Heart right ventricle (tissue), 16 donors: Measurements from ENCODE around the gene CHURC1. TPM values are rescaled to one million over a fixed set of nuclear protein-coding genes. Genes with fewer than 3 reads are reported as not detected.

Source experiments
- ATAC-seq, 8 donors: fragments of 200-7000 bp; cut with Tn5 transposase; one replicate each; pipeline ENCODE4 v1.9.1; 2020; ENCODE audit warnings: mild to moderate bottlenecking in 8 of 8, moderate library complexity in 8 of 8, moderate number of reproducible peaks in 1 of 8
- DNase-seq, 2 donors: peaks; one replicate each; pipeline ENCODE4 v3.0.0-alpha.2; 2020
- H3K27ac ChIP-seq, 10 donors: fragments of 200-600 bp; sonication (generic) in 2 of 10; one replicate each; pipeline versions ENCODE4 v1.5.0 to v1.8.0; 2020 to 2022; ENCODE audit warnings: mild to moderate bottlenecking in 3 of 10
- H3K27me3 ChIP-seq, 7 donors: fragments of 200-600 bp; one replicate each; pipeline ENCODE4 v1.8.0; 2021 to 2022; ENCODE audit warnings: mild to moderate bottlenecking in 2 of 7
- H3K36me3 ChIP-seq, 9 donors: fragments of 200-600 bp; sonication (generic) in 1 of 9; one replicate each; pipeline versions ENCODE4 v1.5.0 to v1.8.0; 2020 to 2022; ENCODE audit warnings: mild to moderate bottlenecking in 2 of 9
- H3K4me1 ChIP-seq, 9 donors: fragments of 200-600 bp; sonication (generic) in 1 of 9; one replicate each; pipeline versions ENCODE4 v1.5.0 to v1.8.0; 2020 to 2022; ENCODE audit warnings: mild to moderate bottlenecking in 4 of 9
- H3K4me3 ChIP-seq, 10 donors: fragments of 200-600 bp; sonication (generic) in 2 of 10; one replicate each; pipeline versions ENCODE4 v1.5.0 to v1.8.0; 2020 to 2022; ENCODE audit warnings: mild to moderate bottlenecking in 7 of 10, moderate library complexity in 2 of 10
- H3K9me3 ChIP-seq, 11 donors: fragments of 200-600 bp in 10 of 11; sonication (generic) in 2 of 11; one replicate each; pipeline versions ENCODE4 v1.5.0 to v1.8.0; 2013 to 2022; ENCODE audit warnings: mild to moderate bottlenecking in 2 of 11, control low read depth in 1 of 11, moderate library complexity in 1 of 11
- WGBS, 2 donors: extraction: QIAGEN DNeasy Blood & Tissue Kit; methylation state at CpG; one replicate each; pipeline ENCODE4 v1.1.7; 2013; ENCODE audit warnings: inconsistent platforms in 1 of 2; 5-methylcytosine and 5-hydroxymethylcytosine counted together
- intact Hi-C, 10 donors: fragments of 100-400 bp; cut with DNase I; formaldehyde crosslinking; loops; one replicate each; pipeline versions ENCODE4 v1.11.1 to v1.14.2; 2022
- polyA plus RNA-seq, 2 donors: library from polyadenylated mRNA; stranded (reverse); fragments of 200-250 nt; gene quantifications; one replicate each; pipeline ENCODE4 v1.2.3, GENCODE V29; 2013
- total RNA-seq, 10 donors: library from RNA; stranded (reverse); fragmentation: NEBNext Ultra II Directional in 3 of 10; extraction: Animal tissue kit (Norgen Biotek cat#: 25700) in 3 of 10; gene quantifications; one replicate each; pipeline versions ENCODE4 v1.2.1 to v1.2.4, GENCODE V29; 2021 to 2023
- TF ChIP-seq, protein P1 (sequence below), 9 donors: fragments of 200-600 bp; sonication (generic) in 2 of 9; IDR thresholded peaks; one replicate each; pipeline versions ENCODE4 v1.5.0 to v1.8.0; 2021 to 2022; ENCODE audit warnings: antibody characterized with exemption in 9 of 9, mild to moderate bottlenecking in 5 of 9, moderate library complexity in 1 of 9
- donor health status: Arrhythmogenic right ventricular cardiomyopathy.
- donor health status: ischemic (EF 13 %, LVEDD 7.1; RV severe dilation, severe dysfunction).
- donor health status: healthy with polysubstance abuse.
- donor health status: DM: no; HTN: yes; CAD: no.
- donor health status: DM: no; HTN: no; CAD: no.
- donor health status: ischemic (EF 25% LVEDD 6.9; RV normal size, moderate dysfunction).
- donor health status: ischemic (EF 25% LVEDD 5.7; RV mildly dilated, moderate dysfunction).
- donor health status: healthy.
- donor health status: DM: yes; HTN: yes; CAD: no.
- donor health status: Ischemic cardiomyopathy.
- donor health status: ischemic (EF 35%, LVEDD 5.7; RV mildly dilated, moderate dysfunction).
- donor health status: nonischemic (EF 11% LVEDD 7.7; RV severe dilation, severe dysfunction).
- donor health status: DM: yes; HTN: yes; CAD: no.
- donor health status: PGD.
- donor health status: ischemic (EF 29% LVEDD 5.4; RV normal size, mild dysfunction).
- donor health status: nonischemic (EF 23%, LVEDD 6.1; RV moderate dilation, normal function).

The CHURC1 gene
- total and polyA plus RNA-seq, 12 donors, result 46.2 to 98.8 (median 70.4) TPM

DNA sequence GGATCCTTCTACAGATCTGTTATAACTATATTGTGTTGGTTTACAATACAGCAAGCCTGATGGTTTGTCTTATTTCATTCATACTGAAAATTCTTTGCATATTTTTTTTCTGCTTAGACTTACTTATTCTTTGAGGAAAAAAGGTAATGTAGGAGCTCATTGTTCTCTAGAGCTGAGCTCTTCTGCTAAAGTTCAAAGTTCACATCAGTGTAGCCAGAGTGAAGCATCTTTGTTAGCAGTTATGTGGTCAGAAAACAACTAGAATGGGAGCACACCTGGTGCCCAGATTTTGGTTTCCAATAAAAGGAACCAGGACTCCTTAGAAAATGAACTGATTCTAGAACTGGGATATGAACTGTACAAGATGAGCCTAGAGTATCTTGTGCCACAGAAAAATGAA lies 18.0 kb downstream of the CHURC1 start:
- DNase-seq (no peak), ATAC-seq (no peak)
- Histone ChIP-seq H3K9me3 (no peaks in the 10 kb centered on the region), H3K36me3 (peaks cover 0 to 94% (median 36%) of the 10 kb centered on the region in 9 donors), H3K27me3 (no peaks in the 10 kb centered on the region), H3K4me1 (peaks cover 7 to 55% (median 44%) of the 10 kb centered on the region in 9 donors), H3K27ac (peak overlapping the region in 1 of 10 donors; percentile 75), H3K4me3 (no peak overlapping the region)
- TF ChIP-seq, protein P1, sequence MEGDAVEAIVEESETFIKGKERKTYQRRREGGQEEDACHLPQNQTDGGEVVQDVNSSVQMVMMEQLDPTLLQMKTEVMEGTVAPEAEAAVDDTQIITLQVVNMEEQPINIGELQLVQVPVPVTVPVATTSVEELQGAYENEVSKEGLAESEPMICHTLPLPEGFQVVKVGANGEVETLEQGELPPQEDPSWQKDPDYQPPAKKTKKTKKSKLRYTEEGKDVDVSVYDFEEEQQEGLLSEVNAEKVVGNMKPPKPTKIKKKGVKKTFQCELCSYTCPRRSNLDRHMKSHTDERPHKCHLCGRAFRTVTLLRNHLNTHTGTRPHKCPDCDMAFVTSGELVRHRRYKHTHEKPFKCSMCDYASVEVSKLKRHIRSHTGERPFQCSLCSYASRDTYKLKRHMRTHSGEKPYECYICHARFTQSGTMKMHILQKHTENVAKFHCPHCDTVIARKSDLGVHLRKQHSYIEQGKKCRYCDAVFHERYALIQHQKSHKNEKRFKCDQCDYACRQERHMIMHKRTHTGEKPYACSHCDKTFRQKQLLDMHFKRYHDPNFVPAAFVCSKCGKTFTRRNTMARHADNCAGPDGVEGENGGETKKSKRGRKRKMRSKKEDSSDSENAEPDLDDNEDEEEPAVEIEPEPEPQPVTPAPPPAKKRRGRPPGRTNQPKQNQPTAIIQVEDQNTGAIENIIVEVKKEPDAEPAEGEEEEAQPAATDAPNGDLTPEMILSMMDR (IDR thresholded peaks at IDR 0.05), result no peak
- intact Hi-C loops, result no loop called here

DNA sequence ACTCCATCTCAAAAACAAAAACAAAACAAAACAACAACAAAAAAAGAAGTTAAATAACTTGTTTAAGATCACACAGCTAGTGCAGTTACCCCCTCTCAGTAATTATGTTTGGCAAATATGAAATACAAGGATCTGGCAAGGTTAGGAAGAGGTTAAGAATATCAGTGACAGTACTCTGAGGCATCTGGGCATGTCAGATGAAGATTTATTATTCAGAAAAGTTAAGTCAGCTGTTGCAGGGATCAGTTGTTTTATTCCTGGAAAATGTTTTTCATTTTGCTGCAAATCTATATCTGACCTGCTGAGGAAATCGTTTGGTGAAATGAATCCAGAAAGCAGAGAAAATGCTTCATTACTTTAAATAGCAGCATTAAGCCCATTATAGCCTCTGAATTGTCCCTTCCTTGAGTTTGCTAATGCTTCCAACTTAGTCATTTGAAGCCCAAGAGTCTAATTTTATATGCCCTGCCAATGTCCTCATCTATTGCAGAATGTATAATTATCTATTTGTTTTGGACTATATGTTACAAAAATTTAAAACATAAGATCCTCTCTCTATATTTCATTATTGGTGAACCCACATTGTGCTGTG lies 20.2 kb downstream of the CHURC1 start:
- no peak for ATAC-seq
- Histone ChIP-seq H3K4me3 (no peak overlapping the region), H3K27ac (peak overlapping the region in 2 of 10 donors; percentile 22 to 61), H3K36me3 (peaks cover 0 to 94% (median 19%) of the 10 kb centered on the region in 9 donors), H3K27me3 (no peaks in the 10 kb centered on the region), H3K9me3 (no peaks in the 10 kb centered on the region), H3K4me1 (peaks cover 4 to 51% (median 39%) of the 10 kb centered on the region in 9 donors)
- 38 to 55% methylated on average over 1 of the region's 1 CpG for whole genome bisulfite sequencing, 2 donors
- no peak for DNase-seq
- TF ChIP-seq, protein P1 (IDR thresholded peaks at IDR 0.05), result no peak
- intact Hi-C loops, result no loop called here

- TF ChIP-seq, protein P1 (IDR thresholded peaks at IDR 0.05), result no peak
- ATAC-seq (no peak), DNase-seq (no peak)
- H3K36me3 ChIP-seq, result peaks cover 0 to 97% (median 19%) of the 10 kb centered on the region in 9 donors
- no peaks in the 10 kb centered on the region for H3K9me3 ChIP-seq
- 84 to 93% methylated on average over 2 of the region's 2 CpGs for WGBS, 2 donors
- H3K27me3 ChIP-seq, result no peaks in the 10 kb centered on the region
- H3K4me3 ChIP-seq, result no peak overlapping the region
- H3K4me1 ChIP-seq, result peaks cover 0 to 41% (median 30%) of the 10 kb centered on the region in 9 donors
- H3K27ac ChIP-seq, result peak overlapping the region in 6 of 10 donors; percentile 10 to 61 (median 22)
- intact Hi-C loops, result no loop called here
Observed at GRCh38 chr14:64935508-64935907, 21.3 kb downstream of the CHURC1 start.

DNA sequence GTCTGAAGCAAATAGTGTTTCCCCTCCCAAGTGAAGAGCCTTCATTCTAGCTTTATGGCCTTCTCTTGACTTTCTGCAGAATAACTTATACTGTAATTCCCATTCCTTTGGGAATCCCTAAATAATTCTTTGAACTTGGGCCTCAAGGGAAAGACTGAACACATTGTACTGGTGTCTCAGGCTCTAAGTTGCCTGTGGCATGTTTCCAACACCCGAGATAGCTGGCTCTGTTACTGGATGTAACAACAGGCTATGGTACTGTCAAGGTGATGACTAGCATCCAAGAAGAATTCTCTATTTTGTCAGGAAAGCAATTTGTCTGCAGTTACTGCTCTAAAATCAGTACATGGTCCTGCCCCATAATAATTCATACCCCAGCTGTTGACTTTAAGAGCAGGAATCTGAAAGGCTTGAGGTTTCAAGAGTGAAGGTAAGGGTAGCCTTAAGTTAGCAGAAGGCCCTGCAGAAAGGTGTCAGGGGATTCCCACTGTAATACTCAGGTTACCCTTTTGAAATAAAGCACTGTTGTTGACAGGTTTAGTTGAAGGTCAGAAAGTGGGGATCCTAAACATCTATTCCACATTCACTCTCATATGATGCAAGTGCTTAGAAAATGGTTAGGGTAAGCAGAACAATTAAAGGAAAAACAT lies 23.0 kb downstream of the CHURC1 start:
- ATAC-seq (peak in 7 of 8 donors; percentile 56 to 86 (median 66)), DNase-seq (no peak)
- Histone ChIP-seq H3K27ac (peak overlapping the region in 9 of 10 donors; percentile 6 to 65 (median 42)), H3K27me3 (no peaks in the 10 kb centered on the region), H3K4me1 (peaks cover 0 to 30% (median 24%) of the 10 kb centered on the region in 9 donors), H3K4me3 (no peak overlapping the region), H3K36me3 (peaks cover 0 to 97% (median 14%) of the 10 kb centered on the region in 9 donors), H3K9me3 (no peaks in the 10 kb centered on the region)
- 10 to 13% methylated on average over 1 of the region's 1 CpG for WGBS, 2 donors
- TF ChIP-seq, protein P1 (IDR thresholded peaks at IDR 0.05), result no peak
- intact Hi-C loops, result no loop called here
